Activated naive CD8-positive, alpha-beta T cell treated with anti-CD3 and anti-CD28 coated beads, Interleukin-2, amount 50 U/mL, for 16 hours (primary cell): ENCODE results near the gene NUAK1.

Source experiments
- DNase-seq: peaks from one replicate; pipeline ENCODE4 v3.0.0-alpha.2; 2020; ENCODE audit warnings: low read depth, low spot score

The NUAK1 gene

GRCh38 chr12:106138633-106139421, at the start of gene NUAK1:
TSS of gene NUAK1 (minus strand) at chr12:106138954. CDS start at chr12:106138653, 301 bp downstream.
- no peak for DNase-seq

DNA sequence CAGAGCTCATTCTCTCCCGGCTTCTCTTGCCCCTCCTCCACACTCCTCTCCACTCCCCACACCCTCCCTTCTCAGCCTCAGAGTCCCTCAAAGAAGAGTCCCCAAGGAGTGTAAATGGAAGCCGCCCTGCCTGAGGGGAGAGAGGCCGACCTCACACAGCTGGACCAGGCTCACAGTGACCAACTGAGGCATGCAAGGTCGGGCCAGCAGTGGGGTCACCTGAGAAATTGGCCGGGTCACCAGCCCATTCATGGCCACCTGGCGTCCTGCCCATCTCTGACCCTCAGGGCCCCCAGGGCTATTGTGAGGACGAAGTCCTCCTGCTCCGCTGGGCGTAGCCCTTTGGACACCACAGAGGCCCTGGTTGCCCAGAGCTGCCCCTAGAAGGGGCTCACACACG, 49.5 kb upstream of the NUAK1 start:
- no peak for DNase-seq

- DNase-seq: no peak
These were observed 49.1 kb upstream of the NUAK1 start for GRCh38 chr12:106187842-106188241.

GRCh38 chr12:106187155-106187789, 48.5 kb upstream of the NUAK1 start:
- DNase-seq: no peak

GRCh38 chr12:106183735-106184134, 45.0 kb upstream of the NUAK1 start:
- DNase-seq: no peak

DNA sequence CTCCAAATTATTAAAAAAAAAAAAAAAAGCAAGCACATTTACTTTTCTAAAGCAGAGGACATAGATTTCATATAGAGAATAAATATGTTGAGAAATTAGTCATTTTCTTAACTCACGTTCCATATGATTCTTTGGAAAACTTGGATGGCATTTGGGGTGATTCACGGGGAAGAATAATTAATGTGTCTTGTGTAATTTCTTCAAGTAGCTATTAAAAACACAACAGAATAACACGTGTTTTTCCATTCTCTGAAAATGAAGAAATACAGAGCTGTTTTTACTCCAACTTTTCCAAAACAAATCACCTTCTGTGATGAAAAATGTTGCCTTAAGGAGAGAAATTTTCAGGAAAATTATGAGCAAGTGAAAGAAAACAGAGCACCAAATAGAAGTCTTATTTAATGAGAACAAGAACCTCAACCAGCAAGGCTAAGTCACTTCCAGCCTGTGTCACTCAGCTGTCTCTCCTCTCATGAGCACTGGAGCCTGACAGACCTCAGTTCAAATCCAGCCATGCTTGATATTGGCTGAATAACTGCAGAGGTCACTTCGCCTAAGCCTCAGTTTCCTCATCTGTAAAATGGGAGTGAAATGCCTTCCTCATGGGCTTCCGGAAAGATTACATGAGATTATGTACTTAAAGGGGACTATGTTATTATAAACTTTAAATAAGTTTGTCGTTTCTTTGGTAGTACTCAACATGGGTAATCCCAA, 42.8 kb upstream of the NUAK1 start:
- no peak for DNase-seq

DNA sequence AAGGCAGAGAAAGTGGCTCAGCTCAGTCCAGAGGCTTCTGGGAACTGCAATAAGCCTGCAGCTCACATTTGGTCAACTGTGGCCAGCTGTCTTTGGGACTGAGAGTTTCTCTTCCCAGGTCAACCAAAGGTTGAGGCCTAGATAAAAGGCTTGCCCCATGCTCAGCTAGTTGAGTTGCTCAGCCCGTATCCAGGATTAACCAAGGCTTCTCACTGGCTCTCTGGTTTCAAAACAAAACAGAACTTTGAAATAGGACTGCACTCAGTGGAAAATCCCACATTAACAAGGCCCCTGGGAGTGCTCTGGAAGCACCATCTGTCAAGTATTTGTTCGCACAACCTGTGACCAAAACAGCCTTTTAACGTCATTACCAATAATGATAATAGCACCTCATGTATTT, 40.3 kb upstream of the NUAK1 start:
- no peak for DNase-seq

DNA sequence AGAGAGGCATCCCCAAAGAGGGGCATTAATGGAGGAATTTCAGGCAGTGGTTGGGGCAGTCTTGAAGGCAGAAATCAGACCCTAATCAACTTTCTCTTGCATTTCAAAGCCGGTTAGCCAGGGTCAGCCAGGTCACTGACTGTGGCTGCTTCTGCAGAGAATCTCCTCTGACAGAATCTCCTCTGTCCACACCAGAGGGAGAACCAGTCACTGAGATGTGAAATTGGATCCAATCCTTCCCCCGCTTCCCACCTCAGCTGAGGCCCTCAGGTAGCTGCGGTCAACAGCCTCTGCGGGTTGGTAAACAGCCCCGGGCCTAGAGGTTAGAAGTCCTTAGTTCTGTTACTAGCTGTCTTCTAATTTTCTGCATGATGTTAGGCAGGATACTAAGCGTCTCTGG, 39.8 kb upstream of the NUAK1 start:
- no peak for DNase-seq

GRCh38 chr12:106176560-106176959, 37.8 kb upstream of the NUAK1 start:
- DNase-seq: no peak

GRCh38 chr12:106174876-106175275, 36.1 kb upstream of the NUAK1 start:
- no peak for DNase-seq

- no peak for DNase-seq
These were observed 34.7 kb upstream of the NUAK1 start for GRCh38 chr12:106173442-106173841.

- DNase-seq: no peak
These were observed 32.5 kb upstream of the NUAK1 start for GRCh38 chr12:106171117-106171750.

GRCh38 chr12:106170285-106170684, 31.5 kb upstream of the NUAK1 start:
- no peak for DNase-seq

DNA sequence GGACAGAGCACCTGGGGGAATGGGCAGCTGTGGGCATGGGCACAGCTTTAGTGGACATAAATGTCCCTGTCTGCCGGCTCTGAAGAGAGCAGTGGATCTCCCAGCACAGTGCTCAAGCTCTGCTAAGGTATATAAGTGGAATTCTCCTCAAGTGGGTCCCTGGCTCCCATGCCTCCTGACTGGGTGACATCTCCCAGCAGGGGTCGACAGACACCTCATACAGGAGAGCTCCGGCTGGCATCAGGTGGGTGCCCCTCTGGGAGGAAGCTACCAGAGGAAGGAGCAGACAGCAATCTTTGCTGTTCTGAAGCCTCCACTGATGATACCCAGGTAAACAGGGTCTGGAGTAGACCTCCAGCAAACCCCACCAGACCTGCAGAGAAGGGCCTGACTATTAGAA, 25.0 kb upstream of the NUAK1 start:
- no peak for DNase-seq

- no peak for DNase-seq
These were observed 22.7 kb upstream of the NUAK1 start for GRCh38 chr12:106161491-106161890.

GRCh38 chr12:106160915-106161314, 22.2 kb upstream of the NUAK1 start:
- DNase-seq: no peak

DNA sequence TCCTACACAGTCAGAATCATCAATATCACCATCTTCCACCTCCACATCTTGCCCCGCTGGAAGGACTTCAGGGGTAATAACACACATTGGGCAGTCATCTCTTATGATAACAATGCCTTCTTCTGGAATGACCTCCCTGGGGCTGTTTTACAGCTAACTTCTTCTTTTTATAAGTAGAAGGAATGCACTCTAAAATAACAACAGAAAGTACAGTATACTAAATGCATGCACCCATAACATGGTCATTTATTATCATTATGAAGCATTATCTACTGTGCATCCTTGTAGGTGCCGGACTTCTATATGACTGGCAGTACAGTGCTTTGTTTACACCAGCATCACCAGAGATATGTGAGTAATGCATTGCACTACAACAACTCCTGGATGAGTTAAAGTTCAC, 19.0 kb upstream of the NUAK1 start:
- DNase-seq: no peak

DNA sequence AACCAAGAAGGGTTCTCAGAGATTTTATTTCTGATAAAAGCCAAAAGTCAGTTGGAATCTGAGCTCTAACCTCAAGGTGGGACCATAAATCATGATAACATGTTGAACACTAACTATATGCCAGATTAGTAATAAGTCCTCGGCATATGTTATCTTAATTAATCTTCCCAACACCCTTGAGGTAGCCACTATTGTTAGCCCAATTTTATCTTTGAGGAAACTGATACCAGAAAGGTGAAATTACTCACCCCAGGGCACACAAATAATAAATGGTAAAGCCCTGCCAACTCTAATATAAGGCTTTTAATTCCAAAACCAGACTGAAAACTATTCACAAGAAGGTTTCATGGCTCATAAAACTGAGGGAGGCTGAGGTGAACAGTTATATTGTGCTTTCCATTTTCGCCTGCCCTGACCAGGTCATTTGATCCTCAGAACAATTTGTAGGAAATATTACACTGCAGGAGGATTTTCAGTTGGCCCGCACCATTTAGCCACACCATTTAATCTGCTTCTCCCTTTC, 16.1 kb upstream of the NUAK1 start:
- no peak for DNase-seq

- no peak for DNase-seq
These were observed 13.6 kb upstream of the NUAK1 start for GRCh38 chr12:106152334-106152733.

GRCh38 chr12:106150555-106150954, 11.8 kb upstream of the NUAK1 start:
- DNase-seq: no peak

- DNase-seq: no peak
These were observed 10.5 kb upstream of the NUAK1 start for GRCh38 chr12:106149096-106149784.
